WI38 (cell line): ENCODE measurements around the gene GRIFIN.
A peak's percentile ranks its signal among the peaks of the same experiment; 100 is the strongest.

Experiments used
- H3K4me3 ChIP-seq: 2 replicates; pipeline ENCODE4 v1.5.1; 2011; ENCODE audit warnings: low read depth, mild to moderate bottlenecking, control low read depth, low read length
- TF ChIP-seq, protein P1 (sequence below): IDR thresholded peaks from 2 replicates; pipeline ENCODE4 v1.5.1; 2012; ENCODE audit warnings: low read depth, mild to moderate bottlenecking, control low read depth, low read length

GRIFIN gene

DNA sequence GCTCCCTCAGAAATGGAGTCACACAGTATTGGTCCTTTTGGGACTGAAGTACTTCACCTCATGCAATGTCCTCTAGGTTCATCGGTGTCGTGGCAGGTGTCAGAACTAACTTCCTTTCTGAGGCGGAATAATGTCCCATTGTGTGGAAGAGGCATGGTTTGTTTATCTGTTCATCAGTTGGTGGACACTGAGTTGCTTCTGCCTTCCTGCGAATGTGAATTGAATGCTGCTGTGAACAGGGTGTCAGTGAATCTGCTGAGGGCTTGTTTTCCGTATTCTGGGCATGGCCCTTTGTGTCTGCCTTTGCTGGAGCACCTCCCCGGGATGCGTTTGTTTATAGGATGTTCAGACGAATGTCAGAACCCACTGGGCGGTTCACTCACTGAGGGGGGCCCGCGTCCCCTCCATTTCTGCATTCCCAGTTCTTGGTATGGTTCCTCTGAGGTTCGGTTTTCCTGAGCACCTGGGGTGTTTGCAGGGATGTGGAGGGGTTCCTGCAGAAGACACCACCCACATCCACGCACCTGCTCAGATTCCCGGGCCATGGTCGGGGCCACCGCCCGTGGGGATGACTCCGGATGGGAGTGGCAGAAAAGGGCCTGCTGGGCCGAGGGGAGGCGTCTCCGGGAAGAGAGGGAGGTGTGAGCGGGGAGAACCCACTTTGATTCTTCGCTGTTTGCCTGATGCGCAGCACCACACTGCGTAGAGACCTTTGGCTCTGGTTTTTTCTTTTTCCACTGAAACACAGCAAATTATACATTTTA, 39.7 kb downstream of the GRIFIN start:
- TF ChIP-seq, protein P1, sequence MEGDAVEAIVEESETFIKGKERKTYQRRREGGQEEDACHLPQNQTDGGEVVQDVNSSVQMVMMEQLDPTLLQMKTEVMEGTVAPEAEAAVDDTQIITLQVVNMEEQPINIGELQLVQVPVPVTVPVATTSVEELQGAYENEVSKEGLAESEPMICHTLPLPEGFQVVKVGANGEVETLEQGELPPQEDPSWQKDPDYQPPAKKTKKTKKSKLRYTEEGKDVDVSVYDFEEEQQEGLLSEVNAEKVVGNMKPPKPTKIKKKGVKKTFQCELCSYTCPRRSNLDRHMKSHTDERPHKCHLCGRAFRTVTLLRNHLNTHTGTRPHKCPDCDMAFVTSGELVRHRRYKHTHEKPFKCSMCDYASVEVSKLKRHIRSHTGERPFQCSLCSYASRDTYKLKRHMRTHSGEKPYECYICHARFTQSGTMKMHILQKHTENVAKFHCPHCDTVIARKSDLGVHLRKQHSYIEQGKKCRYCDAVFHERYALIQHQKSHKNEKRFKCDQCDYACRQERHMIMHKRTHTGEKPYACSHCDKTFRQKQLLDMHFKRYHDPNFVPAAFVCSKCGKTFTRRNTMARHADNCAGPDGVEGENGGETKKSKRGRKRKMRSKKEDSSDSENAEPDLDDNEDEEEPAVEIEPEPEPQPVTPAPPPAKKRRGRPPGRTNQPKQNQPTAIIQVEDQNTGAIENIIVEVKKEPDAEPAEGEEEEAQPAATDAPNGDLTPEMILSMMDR, result no peak
- no peak overlapping the region for H3K4me3 ChIP-seq

DNA sequence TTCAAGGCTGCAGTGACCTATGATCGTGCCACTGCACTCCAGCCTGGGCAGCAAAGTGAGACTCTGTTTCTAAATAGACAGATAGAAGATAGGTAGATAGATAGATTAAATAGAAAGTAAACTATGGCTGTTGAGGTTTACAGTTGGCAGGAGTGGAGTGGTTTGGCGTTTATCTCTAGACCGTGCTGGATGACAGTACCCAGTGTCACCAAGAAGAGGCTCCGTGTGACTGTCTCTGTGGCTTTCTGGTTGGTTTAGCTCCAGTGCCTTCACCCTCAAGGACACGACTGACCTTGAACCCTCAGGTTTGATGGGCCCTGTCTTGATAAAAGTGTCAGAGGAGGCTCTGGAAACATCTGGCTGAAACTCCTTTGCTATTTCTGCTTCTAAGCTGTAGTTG, 41.1 kb downstream of the GRIFIN start:
- TF ChIP-seq, protein P1, result no peak

DNA sequence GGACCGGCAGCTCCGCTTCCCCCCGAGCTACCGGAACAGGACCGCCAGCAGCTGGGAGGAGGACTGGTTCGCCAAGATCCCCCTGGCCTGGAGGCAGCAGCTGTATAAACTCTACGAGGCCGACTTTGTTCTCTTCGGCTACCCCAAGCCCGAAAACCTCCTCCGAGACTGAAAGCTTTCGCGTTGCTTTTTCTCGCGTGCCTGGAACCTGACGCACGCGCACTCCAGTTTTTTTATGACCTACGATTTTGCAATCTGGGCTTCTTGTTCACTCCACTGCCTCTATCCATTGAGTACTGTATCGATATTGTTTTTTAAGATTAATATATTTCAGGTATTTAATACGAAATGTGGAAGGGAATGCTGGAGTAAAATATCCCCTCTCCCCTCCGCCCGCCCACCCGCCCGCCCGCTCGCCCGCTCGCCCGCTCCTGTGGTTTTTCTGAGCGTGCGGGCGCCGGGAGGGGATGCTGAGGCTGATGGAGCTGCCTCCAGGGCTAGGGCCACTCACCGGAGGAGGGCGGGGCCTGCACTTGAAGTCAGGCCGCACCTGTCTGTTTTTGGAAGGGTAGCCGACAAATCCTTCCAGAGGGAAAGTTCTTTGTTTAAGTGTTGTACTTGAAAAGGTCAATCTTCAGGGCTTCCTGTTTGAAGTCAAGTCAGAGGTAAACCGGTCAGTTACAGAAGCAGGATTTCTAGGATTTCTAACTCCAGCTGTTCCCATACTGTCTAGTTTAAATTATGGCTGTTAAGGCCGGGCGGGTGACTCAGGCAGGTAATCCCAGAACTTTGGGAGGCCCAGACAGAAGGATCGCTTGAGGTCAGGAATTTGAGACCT, 42.3 kb downstream of the GRIFIN start:
- TF ChIP-seq, protein P1, result no peak
- no peak overlapping the region for H3K4me3 ChIP-seq

More for the DNA sequence above, 41.1 kb downstream of the GRIFIN start:
- no peak overlapping the region for H3K4me3 ChIP-seq

DNA sequence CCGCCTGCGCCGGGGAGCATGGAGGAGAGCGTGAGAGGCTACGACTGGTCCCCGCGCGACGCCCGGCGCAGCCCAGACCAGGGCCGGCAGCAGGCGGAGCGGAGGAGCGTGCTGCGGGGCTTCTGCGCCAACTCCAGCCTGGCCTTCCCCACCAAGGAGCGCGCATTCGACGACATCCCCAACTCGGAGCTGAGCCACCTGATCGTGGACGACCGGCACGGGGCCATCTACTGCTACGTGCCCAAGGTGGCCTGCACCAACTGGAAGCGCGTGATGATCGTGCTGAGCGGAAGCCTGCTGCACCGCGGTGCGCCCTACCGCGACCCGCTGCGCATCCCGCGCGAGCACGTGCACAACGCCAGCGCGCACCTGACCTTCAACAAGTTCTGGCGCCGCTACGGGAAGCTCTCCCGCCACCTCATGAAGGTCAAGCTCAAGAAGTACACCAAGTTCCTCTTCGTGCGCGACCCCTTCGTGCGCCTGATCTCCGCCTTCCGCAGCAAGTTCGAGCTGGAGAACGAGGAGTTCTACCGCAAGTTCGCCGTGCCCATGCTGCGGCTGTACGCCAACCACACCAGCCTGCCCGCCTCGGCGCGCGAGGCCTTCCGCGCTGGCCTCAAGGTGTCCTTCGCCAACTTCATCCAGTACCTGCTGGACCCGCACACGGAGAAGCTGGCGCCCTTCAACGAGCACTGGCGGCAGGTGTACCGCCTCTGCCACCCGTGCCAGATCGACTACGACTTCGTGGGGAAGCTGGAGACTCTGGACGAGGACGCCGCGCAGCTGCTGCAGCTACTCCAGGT, 43.1 kb downstream of the GRIFIN start:
- H3K4me3 ChIP-seq, result no peak overlapping the region
- TF ChIP-seq, protein P1, result no peak

DNA sequence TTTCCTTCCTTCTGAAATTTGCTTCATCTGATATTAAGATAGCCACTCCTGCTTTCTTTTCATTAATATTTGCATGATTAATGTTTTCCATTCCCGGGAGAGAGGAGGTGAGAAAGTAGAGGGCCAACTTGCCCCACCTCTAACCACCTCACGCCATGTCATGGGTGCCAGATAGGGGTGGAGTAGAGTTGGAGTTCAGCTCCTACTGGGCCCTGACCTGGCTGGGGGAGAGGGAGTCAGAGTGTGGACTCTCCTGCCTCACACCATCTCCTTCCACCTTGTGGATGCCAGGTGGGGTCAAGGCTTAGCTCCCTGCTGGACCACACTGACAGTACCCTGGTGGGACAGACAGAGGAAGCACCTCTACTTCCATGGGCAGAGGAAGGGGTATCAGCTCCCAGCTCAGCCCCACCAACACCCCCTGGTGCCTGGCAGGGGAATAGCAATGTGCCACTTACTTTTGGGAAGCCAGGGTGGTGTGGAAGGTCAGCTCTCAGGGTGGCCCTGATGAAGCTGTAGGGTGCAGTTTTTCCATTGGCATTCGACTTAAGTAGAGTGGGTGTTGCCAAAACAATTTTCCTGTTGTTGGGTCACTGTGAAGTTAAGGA, 44.8 kb downstream of the GRIFIN start:
- H3K4me3 ChIP-seq, result no peak overlapping the region
- TF ChIP-seq, protein P1, result peak; percentile 59

DNA sequence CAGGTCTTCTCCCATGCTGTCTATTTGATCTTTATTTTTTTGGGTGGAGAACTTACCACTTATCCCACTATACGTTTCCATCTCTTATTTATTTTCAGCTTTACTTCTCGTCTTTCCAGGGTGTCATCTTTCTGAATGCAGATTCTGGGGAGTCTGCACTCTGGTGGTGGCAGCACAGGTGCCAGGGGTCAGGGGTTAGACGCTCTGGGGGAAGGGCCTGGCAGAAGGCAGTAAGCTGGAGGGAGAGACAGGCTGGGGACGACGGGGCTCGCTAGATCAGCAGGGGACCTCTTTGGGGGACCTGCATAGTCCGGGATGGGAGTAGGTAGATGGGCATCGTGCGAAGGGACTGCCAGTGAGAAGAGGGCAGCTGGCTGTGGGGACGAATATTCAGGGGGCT, 50.4 kb downstream of the GRIFIN start:
- TF ChIP-seq, protein P1, result no peak

More for the DNA sequence above, 50.4 kb downstream of the GRIFIN start:
- H3K4me3 ChIP-seq, result no peak overlapping the region
